Right lobe of liver (tissue), 4 donors: Measurements from ENCODE around the gene NUBPL.

ENCODE experiments used
- CTCF ChIP-seq, 4 donors: fragments of 200-600 bp in 3 of 4; fragments of 450-650 bp in 1 of 4; IDR thresholded peaks; one replicate each; pipeline versions ENCODE4 v1.5.1 to v1.8.0; 2016 to 2022; ENCODE audit warnings: antibody characterized with exemption in 4 of 4, mild to moderate bottlenecking in 2 of 4
- POLR2A ChIP-seq: fragments of 450-650 bp; IDR thresholded peaks from one replicate; pipeline ENCODE4 v1.6.1; 2017; ENCODE audit warnings: antibody characterized with exemption, mild to moderate bottlenecking
- donor health status: DM: no; HTN: no; CAD: no.
- donor health status: DM: no; HTN: no; CAD: no.
- donor health status: DM: no; HTN: yes; CAD: no.

GRCh38 chr14:31760277-31760676 lies 199.1 kb downstream of the NUBPL start:
- TF ChIP-seq CTCF (IDR thresholded peaks at IDR 0.05) (no peak), POLR2A (no peak)
